Hepatocyte (in vitro differentiated cells): ENCODE results near the gene FAM131C. TPM values are rescaled to one million over a fixed set of nuclear protein-coding genes. Genes with fewer than 3 reads are reported as not detected.
"Not testable (repeated sequence)": the region's sequence is repeated elsewhere in the genome, so short reads cannot be mapped to it uniquely, and the experiment has no call there.

Source experiments
- DNase-seq: peaks from one replicate; pipeline ENCODE4 v3.0.0-alpha.2; 2016; ENCODE audit warnings: low spot score
- H2AFZ ChIP-seq: fragments of 200-600 bp; sonication (generic); 2 replicates; pipeline ENCODE4 v1.6.0; 2016; ENCODE audit warnings: antibody characterized with exemption, mild to moderate bottlenecking
- H3K27ac ChIP-seq: fragments of 200-600 bp; sonication (generic); 2 replicates; pipeline ENCODE4 v1.5.1; 2016; ENCODE audit warnings: mild to moderate bottlenecking
- H3K27me3 ChIP-seq: fragments of 200-600 bp; sonication (generic); 2 replicates; pipeline ENCODE4 v1.6.1; 2016
- H3K36me3 ChIP-seq: fragments of 200-600 bp; sonication (generic); replicated peaks from 2 replicates; pipeline ENCODE4 v1.5.1; 2016; ENCODE audit warnings: low read depth; ENCODE audit not compliant: insufficient read depth
- H3K4me1 ChIP-seq: fragments of 200-600 bp; sonication (generic); 2 replicates; pipeline ENCODE4 v1.5.1; 2016; ENCODE audit warnings: mild to moderate bottlenecking, moderate library complexity; ENCODE audit not compliant: insufficient read depth
- H3K4me2 ChIP-seq: fragments of 200-600 bp; sonication (generic); 2 replicates; pipeline ENCODE4 v1.6.0; 2016
- H3K4me3 ChIP-seq: fragments of 200-600 bp; sonication (generic); 2 replicates; pipeline ENCODE4 v1.5.1; 2016; ENCODE audit warnings: mild to moderate bottlenecking
- H3K79me2 ChIP-seq: fragments of 200-600 bp; sonication (generic); 2 replicates; pipeline ENCODE4 v1.6.0; 2017; ENCODE audit warnings: mild to moderate bottlenecking
- H3K9me2 ChIP-seq: fragments of 200-600 bp; sonication (generic); replicated peaks from 2 replicates; pipeline ENCODE4 v1.6.0; 2017; ENCODE audit warnings: mild to moderate bottlenecking; ENCODE audit not compliant: insufficient read depth
- H3K9me3 ChIP-seq: fragments of 200-600 bp; sonication (generic); 2 replicates; pipeline ENCODE4 v1.5.1; 2016; ENCODE audit warnings: low read depth, mild to moderate bottlenecking
- H4K20me1 ChIP-seq: fragments of 200-600 bp; sonication (generic); 2 replicates; pipeline ENCODE4 v1.6.0; 2016; ENCODE audit warnings: mild to moderate bottlenecking; ENCODE audit not compliant: insufficient read depth, poor library complexity, severe bottlenecking
- EZH2 ChIP-seq: fragments of 200-600 bp; sonication (generic); IDR thresholded peaks from 2 replicates; pipeline ENCODE4 v1.6.1; 2016; ENCODE audit warnings: antibody characterized with exemption, mild to moderate bottlenecking, borderline replicate concordance
- EZH2phosphoT487 ChIP-seq: fragments of 200-600 bp; sonication (generic); IDR thresholded peaks from one replicate; pipeline ENCODE4 v1.6.1; 2018; ENCODE audit warnings: antibody characterized with exemption, mild to moderate bottlenecking, low read depth, moderate library complexity; ENCODE audit not compliant: unreplicated experiment, severe bottlenecking
- WGBS: methylation state at CpG from one replicate; pipeline ENCODE4 v1.1.6; 2016; ENCODE audit warnings: low lambda C conversion rate; ENCODE audit errors: missing lambda C conversion rate; 5-methylcytosine and 5-hydroxymethylcytosine counted together
- polyA plus RNA-seq: library from polyadenylated mRNA; unstranded; fragments of >200 nt; fragmentation: Nextera tagmentation; extraction: Ambion mirVana; gene quantifications from 2 replicates; pipeline ENCODE4 v1.2.1, GENCODE V29; 2016
- total RNA-seq: library from RNA; depleted of rRNA; stranded (reverse); fragments of >200 nt; gene quantifications from 2 replicates; pipeline ENCODE4 v1.2.3, GENCODE V29; 2014
- TF ChIP-seq, protein P1 (sequence below): fragments of 200-600 bp; sonication (generic); IDR thresholded peaks from 2 replicates; pipeline ENCODE4 v1.5.1; 2016; ENCODE audit warnings: antibody characterized with exemption, mild to moderate bottlenecking; ENCODE audit not compliant: poor library complexity

Gene FAM131C
- total and polyA plus RNA-seq, 2 experiments from 2014 or later = 3.5 to 7.5 TPM

DNA sequence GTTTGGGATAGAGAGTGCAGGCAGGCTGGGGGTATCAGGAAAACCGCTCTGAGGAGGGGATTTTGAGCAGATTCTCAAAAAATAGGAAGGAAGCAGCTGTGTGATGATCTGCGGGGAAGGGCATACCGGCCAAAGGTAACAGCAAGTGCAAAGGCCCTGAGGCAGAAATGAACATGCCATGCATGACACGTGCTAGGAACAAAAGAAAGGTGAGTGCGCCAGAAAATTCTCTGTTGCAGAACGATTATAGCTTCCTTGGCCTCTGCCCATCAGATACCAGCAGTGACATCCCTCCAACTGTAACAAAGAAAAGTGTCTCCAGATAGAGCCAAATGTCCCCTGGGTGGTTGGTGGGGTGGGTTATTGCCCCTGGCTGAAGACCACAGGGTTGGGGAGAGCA is 37.0 kb upstream of the FAM131C start:
- no peak overlapping the region for H3K4me2 ChIP-seq
- no peaks in the 10 kb centered on the region for H3K79me2 ChIP-seq
- no peak for DNase-seq
- no peaks in the 10 kb centered on the region for H3K9me3 ChIP-seq
- no peak overlapping the region for H3K4me3 ChIP-seq
- H2AFZ ChIP-seq = no peak overlapping the region
- peaks cover 26% of the 10 kb centered on the region for H3K4me1 ChIP-seq
- TF ChIP-seq, protein P1, sequence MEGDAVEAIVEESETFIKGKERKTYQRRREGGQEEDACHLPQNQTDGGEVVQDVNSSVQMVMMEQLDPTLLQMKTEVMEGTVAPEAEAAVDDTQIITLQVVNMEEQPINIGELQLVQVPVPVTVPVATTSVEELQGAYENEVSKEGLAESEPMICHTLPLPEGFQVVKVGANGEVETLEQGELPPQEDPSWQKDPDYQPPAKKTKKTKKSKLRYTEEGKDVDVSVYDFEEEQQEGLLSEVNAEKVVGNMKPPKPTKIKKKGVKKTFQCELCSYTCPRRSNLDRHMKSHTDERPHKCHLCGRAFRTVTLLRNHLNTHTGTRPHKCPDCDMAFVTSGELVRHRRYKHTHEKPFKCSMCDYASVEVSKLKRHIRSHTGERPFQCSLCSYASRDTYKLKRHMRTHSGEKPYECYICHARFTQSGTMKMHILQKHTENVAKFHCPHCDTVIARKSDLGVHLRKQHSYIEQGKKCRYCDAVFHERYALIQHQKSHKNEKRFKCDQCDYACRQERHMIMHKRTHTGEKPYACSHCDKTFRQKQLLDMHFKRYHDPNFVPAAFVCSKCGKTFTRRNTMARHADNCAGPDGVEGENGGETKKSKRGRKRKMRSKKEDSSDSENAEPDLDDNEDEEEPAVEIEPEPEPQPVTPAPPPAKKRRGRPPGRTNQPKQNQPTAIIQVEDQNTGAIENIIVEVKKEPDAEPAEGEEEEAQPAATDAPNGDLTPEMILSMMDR = no peak
- TF ChIP-seq EZH2phosphoT487 (no peak), EZH2 (no peak)
- 89% methylated on average over 6 of the region's 6 CpGs for WGBS
- H4K20me1 ChIP-seq = no peaks in the 10 kb centered on the region
- H3K9me2 ChIP-seq = no peaks in the 10 kb centered on the region
- H3K36me3 ChIP-seq = no peaks in the 10 kb centered on the region
- no peak overlapping the region for H3K27ac ChIP-seq
- no peaks in the 10 kb centered on the region for H3K27me3 ChIP-seq

DNA sequence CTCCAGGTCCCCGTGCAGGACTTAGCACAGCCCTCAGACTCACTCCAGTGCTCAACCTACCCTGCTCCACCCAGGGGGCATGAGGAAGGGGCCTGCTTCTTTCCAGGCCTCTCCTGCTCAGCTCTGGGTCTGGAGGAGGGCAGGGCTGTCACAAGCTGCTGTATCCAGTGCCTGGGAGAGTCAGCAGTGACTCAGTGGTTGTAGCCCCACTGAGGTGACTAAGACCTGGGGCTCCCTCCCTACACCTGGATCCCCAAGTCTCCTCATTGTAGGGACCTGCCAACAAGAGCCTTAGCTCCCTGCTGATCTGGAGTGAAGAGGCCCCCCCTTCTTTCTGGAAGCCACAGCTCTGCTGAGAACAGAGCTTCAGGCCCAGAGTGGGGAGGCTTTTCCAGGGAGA is 36.1 kb upstream of the FAM131C start:
- H3K27me3 ChIP-seq = no peaks in the 10 kb centered on the region
- 85% methylated on average over 1 of the region's 1 CpG for WGBS
- H3K9me2 ChIP-seq = no peaks in the 10 kb centered on the region
- H3K36me3 ChIP-seq = no peaks in the 10 kb centered on the region
- peaks cover 26% of the 10 kb centered on the region for H3K4me1 ChIP-seq
- no peak overlapping the region for H2AFZ ChIP-seq
- H4K20me1 ChIP-seq = no peaks in the 10 kb centered on the region
- no peak overlapping the region for H3K4me3 ChIP-seq
- H3K4me2 ChIP-seq = no peak overlapping the region
- no peak for DNase-seq
- no peaks in the 10 kb centered on the region for H3K79me2 ChIP-seq
- TF ChIP-seq EZH2 = no peak
- TF ChIP-seq EZH2phosphoT487 = no peak
- TF ChIP-seq, protein P1 = no peak
- no peaks in the 10 kb centered on the region for H3K9me3 ChIP-seq
- no peak overlapping the region for H3K27ac ChIP-seq

DNA sequence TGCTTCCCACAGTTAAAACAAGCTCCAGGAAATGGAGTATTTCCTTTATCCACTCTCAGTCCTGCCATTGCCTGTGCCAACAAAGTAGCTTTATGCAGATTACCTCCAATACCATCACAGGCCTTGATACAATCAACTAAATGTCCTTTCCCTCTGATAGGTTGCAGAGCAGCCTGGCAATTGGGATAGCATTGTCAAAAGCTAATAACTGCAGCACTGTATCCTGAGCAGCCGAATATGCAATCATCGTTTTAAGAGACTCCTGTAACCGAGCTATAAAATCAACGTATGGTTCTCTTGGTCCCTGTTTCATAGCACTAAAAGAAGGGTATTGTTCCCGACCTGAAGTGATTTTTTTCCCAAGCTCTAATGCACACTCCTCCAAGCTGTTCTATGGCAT is 33.6 kb upstream of the FAM131C start:
- H3K27ac ChIP-seq, H3K9me2 ChIP-seq, H3K36me3 ChIP-seq, H3K4me3 ChIP-seq, H2AFZ ChIP-seq, H4K20me1 ChIP-seq, H3K9me3 ChIP-seq, H3K79me2 ChIP-seq, DNase-seq, H3K4me2 ChIP-seq, H3K27me3 ChIP-seq: not testable (repeated sequence)
- peaks cover 11% of the 10 kb centered on the region for H3K4me1 ChIP-seq
- 75% methylated on average over 5 of the region's 5 CpGs for WGBS

DNA sequence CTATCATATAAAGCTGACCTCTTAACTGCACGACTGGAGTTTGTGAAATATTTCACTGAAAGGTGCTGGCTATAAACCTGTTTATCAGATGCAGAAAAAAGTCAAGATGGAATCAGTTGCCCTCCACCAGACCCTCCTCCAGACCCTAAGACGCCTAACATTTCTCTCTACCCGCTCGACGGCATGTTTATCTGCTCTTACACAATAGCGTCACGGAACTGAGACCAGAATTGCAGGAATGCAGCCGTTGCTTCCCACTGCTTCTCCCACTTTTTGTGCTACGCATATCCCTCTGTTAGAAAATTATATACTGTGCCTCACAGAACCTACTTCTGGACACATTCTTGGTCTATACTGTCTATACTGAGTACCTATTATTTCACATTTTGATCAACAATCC is 28.2 kb upstream of the FAM131C start:
- H3K27me3 ChIP-seq = no peaks in the 10 kb centered on the region
- H3K27ac ChIP-seq = no peak overlapping the region
- no peak overlapping the region for H3K4me2 ChIP-seq
- H3K79me2 ChIP-seq = no peaks in the 10 kb centered on the region
- no peaks in the 10 kb centered on the region for H3K36me3 ChIP-seq
- TF ChIP-seq, protein P1 = no peak
- TF ChIP-seq EZH2phosphoT487 (no peak), EZH2 (no peak)
- H2AFZ ChIP-seq = no peak overlapping the region
- DNase-seq = no peak
- H3K4me1 ChIP-seq = no peaks in the 10 kb centered on the region
- no peaks in the 10 kb centered on the region for H4K20me1 ChIP-seq
- H3K9me3 ChIP-seq = no peaks in the 10 kb centered on the region
- H3K4me3 ChIP-seq = no peak overlapping the region
- 58% methylated on average over 9 of the region's 9 CpGs for WGBS
- no peaks in the 10 kb centered on the region for H3K9me2 ChIP-seq
